IMR-90 (cell line): Measurements from ENCODE around the gene CENPA. TPM values are rescaled to one million over a fixed set of nuclear protein-coding genes. Genes with fewer than 3 reads are reported as not detected.

Experiments used
- ATAC-seq: fragments of 200-7000 bp; cut with Tn5 transposase; 2 replicates; pipeline ENCODE4 v1.9.1; 2020; ENCODE audit warnings: low read depth, mild to moderate bottlenecking, moderate library complexity
- BruUV-seq: library from RNA; stranded (reverse); fragments of 400-500 nt; replicated peaks from 2 replicates; lab custom pipeline; 2021; lab: Mats Ljungman, UMichigan
- CTCF ChIA-PET: fragments of 300-600 bp; formaldehyde crosslinking; extraction: SDS; loops from one replicate; lab custom pipeline; 2021; ENCODE audit warnings: antibody characterized with exemption; lab: Yijun Ruan, JAX
- POLR2A ChIA-PET: fragments of 300-600 bp; sonication (Branson Sonifier 250); formaldehyde crosslinking; loops from one replicate; lab custom pipeline; 2022; ENCODE audit warnings: antibody characterized with exemption; ENCODE audit not compliant: unreplicated experiment; lab: Charles Lee
- DNase-seq: peaks from one replicate; pipeline ENCODE4 v3.0.0; 2013
- H2AFZ ChIP-seq: replicated peaks from 2 replicates; pipeline ENCODE3; 2013; ENCODE audit warnings: low read length, mild to moderate bottlenecking; ENCODE audit not compliant: poor library complexity
- H2AK5ac ChIP-seq: 2 replicates; pipeline ENCODE4 v1.6.1; 2013; ENCODE audit warnings: low read depth, low read length, inconsistent platforms
- H2AK9ac ChIP-seq: replicated peaks from 2 replicates; pipeline ENCODE3; 2013; ENCODE audit warnings: mild to moderate bottlenecking, low read depth, low read length, moderate library complexity; ENCODE audit not compliant: poor library complexity
- H2BK120ac ChIP-seq: 2 replicates; pipeline ENCODE4 v1.6.1; 2013; ENCODE audit warnings: low read depth, low read length, inconsistent platforms
- H2BK15ac ChIP-seq: 3 replicates; pipeline ENCODE4 v1.6.1; 2013; ENCODE audit warnings: low read depth, low read length, inconsistent platforms
- H2BK20ac ChIP-seq: 2 replicates; pipeline ENCODE4 v1.6.1; 2013; ENCODE audit warnings: low read depth, mild to moderate bottlenecking, inconsistent platforms, low read length, moderate library complexity
- H2BK5ac ChIP-seq: 2 replicates; pipeline ENCODE4 v1.6.1; 2013; ENCODE audit warnings: mild to moderate bottlenecking, low read depth, low read length, inconsistent platforms; ENCODE audit not compliant: poor library complexity, severe bottlenecking
- H3K14ac ChIP-seq: replicated peaks from 2 replicates; pipeline ENCODE4 v1.6.1; 2013; ENCODE audit warnings: low read depth, low read length, inconsistent platforms
- H3K18ac ChIP-seq: 2 replicates; pipeline ENCODE4 v1.6.1; 2013; ENCODE audit warnings: low read depth, low read length, control low read depth
- H3K23ac ChIP-seq: 2 replicates; pipeline ENCODE4 v1.6.1; 2013; ENCODE audit warnings: low read depth, low read length, inconsistent platforms
- H3K27ac ChIP-seq: 2 replicates; pipeline ENCODE4 v1.5.1; 2013; ENCODE audit warnings: mild to moderate bottlenecking, control low read depth, low read length; ENCODE audit not compliant: insufficient read depth
- H3K27me3 ChIP-seq: 2 replicates; pipeline ENCODE4 v1.6.1; 2013; ENCODE audit warnings: low read length; ENCODE audit not compliant: control insufficient read depth, insufficient read depth
- H3K36me3 ChIP-seq: 2 replicates; pipeline ENCODE4 v1.6.1; 2013; ENCODE audit warnings: low read length, mixed read lengths; ENCODE audit not compliant: control insufficient read depth, insufficient read depth
- H3K4ac ChIP-seq: 2 replicates; pipeline ENCODE4 v1.6.1; 2013; ENCODE audit warnings: low read depth, low read length, inconsistent platforms
- H3K4me1 ChIP-seq: 2 replicates; pipeline ENCODE4 v1.6.1; 2013; ENCODE audit warnings: low read length, mixed read lengths; ENCODE audit not compliant: control insufficient read depth, insufficient read depth
- H3K4me2 ChIP-seq: 2 replicates; pipeline ENCODE4 v1.6.1; 2013; ENCODE audit warnings: low read depth, mild to moderate bottlenecking, control low read depth, low read length, moderate library complexity
- H3K4me3 ChIP-seq: 2 replicates; pipeline ENCODE4 v1.5.1; 2013; ENCODE audit warnings: low read depth, mild to moderate bottlenecking, control low read depth, low read length, moderate library complexity; ENCODE audit not compliant: insufficient read depth
- H3K56ac ChIP-seq: 2 replicates; pipeline ENCODE4 v1.6.1; 2013; ENCODE audit warnings: low read length, inconsistent platforms; ENCODE audit not compliant: insufficient read depth; ENCODE audit errors: extremely low read depth
- H3K79me1 ChIP-seq, 2 experiments: 2 replicates each; pipeline ENCODE4 v1.6.1; 2013; ENCODE audit warnings: low read length in 2 of 2, inconsistent platforms in 1 of 2, low read depth in 1 of 2
- H3K9ac ChIP-seq: 2 replicates; pipeline ENCODE4 v1.6.1; 2013; ENCODE audit warnings: low read depth, low read length, control low read depth
- H3K9me1 ChIP-seq: 2 replicates; pipeline ENCODE4 v1.6.1; 2013; ENCODE audit warnings: low read length, inconsistent platforms; ENCODE audit not compliant: insufficient read depth
- H3K9me3 ChIP-seq: 2 replicates; pipeline ENCODE4 v1.6.1; 2013; ENCODE audit warnings: low read length; ENCODE audit not compliant: control insufficient read depth, insufficient read depth
- H4K20me1 ChIP-seq: 2 replicates; pipeline ENCODE4 v1.6.1; 2013; ENCODE audit warnings: low read length, inconsistent platforms; ENCODE audit not compliant: insufficient read depth
- H4K5ac ChIP-seq: 2 replicates; pipeline ENCODE4 v1.6.1; 2013; ENCODE audit warnings: mild to moderate bottlenecking, low read depth, low read length, control low read depth
- H4K8ac ChIP-seq, 2 experiments: 2 replicates each; pipeline ENCODE4 v1.6.1; 2013; ENCODE audit warnings: low read depth in 2 of 2, low read length in 2 of 2, control low read depth in 1 of 2, inconsistent platforms in 1 of 2
- H4K91ac ChIP-seq: 2 replicates; pipeline ENCODE4 v1.6.1; 2013; ENCODE audit warnings: low read depth, low read length, inconsistent platforms; ENCODE audit not compliant: insufficient read depth
- BHLHE40 ChIP-seq: fragments of 150-350 bp; IDR thresholded peaks from 2 replicates; pipeline ENCODE4 v1.6.1; 2016; ENCODE audit warnings: mild to moderate bottlenecking, low read depth, low read length
- CEBPB ChIP-seq: IDR thresholded peaks from 2 replicates; pipeline ENCODE4 v1.6.1; 2012; ENCODE audit warnings: low read depth, low read length, improper control_type of control experiment
- CHD1 ChIP-seq: IDR thresholded peaks from 2 replicates; pipeline ENCODE4 v1.6.1; 2012; ENCODE audit warnings: low read depth, low read length, improper control_type of control experiment
- FOS ChIP-seq: fragments of 150-350 bp; IDR thresholded peaks from 2 replicates; pipeline ENCODE4 v1.6.1; 2016; ENCODE audit warnings: low read depth, low read length
- RAD21 ChIP-seq: IDR thresholded peaks from 2 replicates; pipeline ENCODE4 v1.6.1; 2012; ENCODE audit warnings: low read length, improper control_type of control experiment
- RCOR1 ChIP-seq: IDR thresholded peaks from 2 replicates; pipeline ENCODE4 v1.6.1; 2012; ENCODE audit warnings: mild to moderate bottlenecking, low read length, improper control_type of control experiment; ENCODE audit not compliant: insufficient replicate concordance
- RFX5 ChIP-seq: IDR thresholded peaks from 2 replicates; pipeline ENCODE4 v1.8.0; 2012; ENCODE audit warnings: low read depth, mild to moderate bottlenecking, low read length, moderate library complexity
- SMC3 ChIP-seq: fragments of 150-350 bp; IDR thresholded peaks from 2 replicates; pipeline ENCODE4 v1.6.1; 2016; ENCODE audit warnings: low read depth, mild to moderate bottlenecking, antibody characterized with exemption, low read length, moderate library complexity
- WGBS, 2 experiments: methylation state at CpG; one replicate each; pipeline versions ENCODE4 v1.1.5 to v1.1.7; 2013; ENCODE audit warnings: missing lambda C conversion rate in 2 of 2; ENCODE audit not compliant: insufficient read length in 1 of 2; ENCODE audit errors: extremely low coverage in 2 of 2; 5-methylcytosine and 5-hydroxymethylcytosine counted together
- dilution Hi-C: fragments of 300-500 bp; cut with HindIII; formaldehyde crosslinking; loops from one replicate; pipeline ENCODE4 v1.14.3; 2018; ENCODE audit warnings: low sequenced_read_pairs; ENCODE audit not compliant: unreplicated experiment
- in situ Hi-C: fragments of 300-500 bp; cut with MboI; formaldehyde crosslinking; loops from 3 replicates; pipeline ENCODE4 v1.14.3; 2019; ENCODE audit warnings: low sequenced_read_pairs, inconsistent platforms, mixed read lengths
- intact Hi-C: fragments of 100-400 bp; cut with micrococcal nuclease; formaldehyde crosslinking; loops from 2 replicates; pipeline ENCODE4 v1.10.0; 2022
- polyA plus RNA-seq, 3 experiments: library from polyadenylated mRNA; depleted of rRNA; stranded (reverse); fragments of >200 nt; gene quantifications; 2 replicates each; pipeline ENCODE4 v1.2.3, GENCODE V29; 2012; ENCODE audit warnings: low replicate concordance in 1 of 3
- total RNA-seq: library from RNA; depleted of rRNA; stranded (reverse); fragments of >200 nt; gene quantifications from 2 replicates; pipeline ENCODE4 v1.2.3, GENCODE V29; 2012
- TF ChIP-seq, protein P1 (sequence below): conservative IDR thresholded peaks from 2 replicates; pipeline ENCODE4 v1.5.1; 2012; ENCODE audit warnings: mild to moderate bottlenecking, low read depth, low read length, improper control_type of control experiment

CENPA gene
- total and polyA plus RNA-seq, 2 of the 4 experiments (the other 2 are of a cell fraction) = 7.7 to 14.9 TPM

DNA sequence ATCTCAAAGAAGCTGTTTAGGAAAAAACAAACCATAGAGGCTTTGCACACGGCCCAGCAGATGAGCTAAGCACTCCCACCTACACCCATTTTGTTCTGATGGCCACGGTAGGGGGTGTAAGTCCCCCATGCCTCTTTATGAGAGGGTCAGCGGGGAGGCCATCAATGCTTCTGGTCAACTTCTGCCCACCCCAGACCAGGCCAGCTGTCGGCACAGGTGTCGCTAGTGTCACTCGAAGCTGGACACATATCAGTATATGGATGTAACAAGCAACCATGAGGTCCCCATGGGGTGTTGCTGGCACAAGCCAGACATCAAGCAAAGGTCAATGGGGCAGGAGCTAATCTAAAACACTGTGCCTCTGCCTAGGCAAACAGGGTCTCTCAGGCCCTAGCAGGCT, 45.5 kb upstream of the CENPA start:
- Histone ChIP-seq H3K79me1 (no peaks in the 10 kb centered on the region), H4K8ac (no peak overlapping the region), H4K20me1 (no peaks in the 10 kb centered on the region), H4K91ac (no peak overlapping the region), H2BK20ac (no peak overlapping the region), H2BK5ac (no peak overlapping the region), H3K4me1 (no peaks in the 10 kb centered on the region), H3K14ac (no peak overlapping the region), H3K27ac (no peak overlapping the region), H3K18ac (no peak overlapping the region), H2BK15ac (no peak overlapping the region), H3K4me3 (no peak overlapping the region), H3K4ac (no peak overlapping the region), H2BK120ac (no peak overlapping the region), H3K9me1 (no peaks in the 10 kb centered on the region), H2AK9ac (peak overlapping the region; percentile 24), H3K56ac (no peak overlapping the region), H2AFZ (peak overlapping the region; percentile 32), H3K36me3 (no peaks in the 10 kb centered on the region), H3K9me3 (no peaks in the 10 kb centered on the region), H3K23ac (no peak overlapping the region), H3K9ac (no peak overlapping the region), H2AK5ac (no peak overlapping the region), H3K4me2 (no peak overlapping the region), H4K5ac (no peak overlapping the region), H3K27me3 (peaks cover 7% of the 10 kb centered on the region; the same call in 1 of the 2 replicates)
- no peak for TF ChIP-seq SMC3
- TF ChIP-seq CHD1 = no peak
- no peak for TF ChIP-seq BHLHE40
- no peak for TF ChIP-seq CEBPB
- TF ChIP-seq, protein P1, sequence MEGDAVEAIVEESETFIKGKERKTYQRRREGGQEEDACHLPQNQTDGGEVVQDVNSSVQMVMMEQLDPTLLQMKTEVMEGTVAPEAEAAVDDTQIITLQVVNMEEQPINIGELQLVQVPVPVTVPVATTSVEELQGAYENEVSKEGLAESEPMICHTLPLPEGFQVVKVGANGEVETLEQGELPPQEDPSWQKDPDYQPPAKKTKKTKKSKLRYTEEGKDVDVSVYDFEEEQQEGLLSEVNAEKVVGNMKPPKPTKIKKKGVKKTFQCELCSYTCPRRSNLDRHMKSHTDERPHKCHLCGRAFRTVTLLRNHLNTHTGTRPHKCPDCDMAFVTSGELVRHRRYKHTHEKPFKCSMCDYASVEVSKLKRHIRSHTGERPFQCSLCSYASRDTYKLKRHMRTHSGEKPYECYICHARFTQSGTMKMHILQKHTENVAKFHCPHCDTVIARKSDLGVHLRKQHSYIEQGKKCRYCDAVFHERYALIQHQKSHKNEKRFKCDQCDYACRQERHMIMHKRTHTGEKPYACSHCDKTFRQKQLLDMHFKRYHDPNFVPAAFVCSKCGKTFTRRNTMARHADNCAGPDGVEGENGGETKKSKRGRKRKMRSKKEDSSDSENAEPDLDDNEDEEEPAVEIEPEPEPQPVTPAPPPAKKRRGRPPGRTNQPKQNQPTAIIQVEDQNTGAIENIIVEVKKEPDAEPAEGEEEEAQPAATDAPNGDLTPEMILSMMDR = no peak
- no peak for TF ChIP-seq FOS
- no peak for TF ChIP-seq RCOR1
- TF ChIP-seq RAD21 = no peak
- TF ChIP-seq RFX5 = no peak
- POLR2A ChIA-PET = no interaction called here
- WGBS, 2 experiments = 94% methylated on average over 2 of the region's 6 CpGs; no CpG with 5 or more reads in 1 of the 2 experiments
- in situ Hi-C loops (loop anchor here (5.0 kb wide), 1 partner anchor 138 kb away; no protein-coding TSS in a partner anchor), dilution Hi-C loops (no loop called here), intact Hi-C loops (loop anchor here (10.0 kb wide), 1 partner anchor 396 kb away; the partner anchor contains the start of genes ADGRF3 and SELENOI)
- no TSS peak for BruUV-seq
- CTCF ChIA-PET = interaction anchor here (0.6 to 0.8 kb wide), 2 partner anchors 26 to 135 kb away, joined by 3 read pairs; no protein-coding TSS in a partner anchor
- no peak for ATAC-seq
- no peak for DNase-seq
